ENCODE data around the gene KLHL33. TPM values are rescaled to one million over a fixed set of nuclear protein-coding genes. Genes with fewer than 3 reads are reported as not detected.

The KLHL33 gene, protein sequence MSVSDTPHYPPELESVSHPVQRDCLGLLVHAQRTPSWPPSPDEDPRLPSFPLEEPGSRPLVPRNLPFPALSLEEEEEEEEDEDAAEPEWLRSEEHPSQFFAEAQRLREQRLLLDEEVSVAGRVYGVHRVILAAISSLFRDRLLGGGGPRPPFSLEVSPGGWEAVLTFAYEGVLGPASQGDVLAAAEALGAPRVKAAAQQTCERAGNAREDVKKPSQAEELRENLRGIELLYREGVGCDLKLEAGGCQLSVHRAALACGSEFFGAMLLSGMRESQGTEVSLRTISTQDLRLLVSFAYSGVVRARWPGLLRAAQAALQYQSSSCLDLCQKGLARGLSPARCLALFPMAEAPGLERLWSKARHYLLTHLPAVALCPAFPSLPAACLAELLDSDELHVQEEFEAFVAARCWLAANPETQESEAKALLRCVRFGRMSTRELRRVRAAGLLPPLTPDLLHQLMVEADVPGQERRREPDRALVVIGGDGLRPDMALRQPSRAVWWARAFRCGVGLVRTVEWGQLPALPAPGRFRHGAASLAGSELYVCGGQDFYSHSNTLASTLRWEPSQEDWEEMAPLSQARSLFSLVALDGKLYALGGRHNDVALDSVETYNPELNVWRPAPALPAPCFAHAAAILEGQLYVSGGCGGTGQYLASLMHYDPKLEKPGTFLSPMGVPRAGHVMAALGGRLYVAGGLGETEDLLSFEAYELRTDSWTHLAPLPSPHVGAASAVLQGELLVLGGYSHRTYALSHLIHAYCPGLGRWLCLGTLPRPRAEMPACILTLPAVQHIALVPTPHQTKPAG
- total RNA-seq, result 0.04 and 0.05 TPM in 2 replicates
- long read RNA-seq, result 0 reads

DNA sequence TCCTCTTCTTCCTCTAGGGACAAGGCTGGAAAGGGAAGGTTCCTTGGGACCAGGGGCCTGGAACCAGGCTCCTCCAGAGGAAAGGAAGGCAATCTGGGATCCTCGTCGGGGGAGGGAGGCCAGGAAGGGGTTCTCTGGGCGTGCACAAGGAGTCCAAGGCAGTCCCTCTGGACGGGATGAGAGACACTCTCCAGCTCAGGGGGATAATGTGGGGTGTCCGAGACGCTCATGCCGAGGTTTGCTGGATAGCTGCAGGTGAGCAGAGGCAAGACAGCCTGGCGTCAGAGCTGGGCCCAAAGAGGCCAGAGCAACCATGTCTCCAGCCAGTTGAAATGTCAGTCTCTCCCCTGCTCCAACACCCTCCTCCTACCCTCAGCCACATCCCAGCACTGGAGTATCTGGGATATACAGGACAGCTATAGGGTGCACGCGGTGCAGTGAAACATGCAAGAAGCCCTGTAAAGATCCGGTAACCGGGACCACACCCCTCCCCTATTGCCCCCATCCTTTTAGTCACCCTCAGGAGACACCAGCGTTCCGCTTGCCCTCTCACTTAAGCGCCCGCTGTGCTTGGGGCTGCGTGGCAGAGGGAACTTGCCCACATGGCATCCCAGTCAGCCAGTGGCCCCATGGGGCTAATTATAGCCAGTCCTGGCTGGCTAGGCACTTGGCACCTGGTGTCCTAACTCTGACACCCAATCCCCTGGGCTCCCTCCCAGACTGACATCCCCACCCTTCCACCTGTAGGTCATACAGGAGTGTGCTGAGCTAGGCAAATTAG is at the start of gene KLHL33:
Gene KLHL33, minus strand, starts transcription at position 585 of the 781 bp plus-strand sequence. Its CDS starts 355 bp downstream, at position 230.
- no peak within 1 kb of the TSS for H3K27ac Mint-ChIP-seq
- H3K27me3 Mint-ChIP-seq, result peaks cover 15% of the 10 kb centered on the region

GRCh38 chr14:20482382-20482781 is 46.4 kb upstream of the KLHL33 start:
- TF ChIP-seq, protein P1, sequence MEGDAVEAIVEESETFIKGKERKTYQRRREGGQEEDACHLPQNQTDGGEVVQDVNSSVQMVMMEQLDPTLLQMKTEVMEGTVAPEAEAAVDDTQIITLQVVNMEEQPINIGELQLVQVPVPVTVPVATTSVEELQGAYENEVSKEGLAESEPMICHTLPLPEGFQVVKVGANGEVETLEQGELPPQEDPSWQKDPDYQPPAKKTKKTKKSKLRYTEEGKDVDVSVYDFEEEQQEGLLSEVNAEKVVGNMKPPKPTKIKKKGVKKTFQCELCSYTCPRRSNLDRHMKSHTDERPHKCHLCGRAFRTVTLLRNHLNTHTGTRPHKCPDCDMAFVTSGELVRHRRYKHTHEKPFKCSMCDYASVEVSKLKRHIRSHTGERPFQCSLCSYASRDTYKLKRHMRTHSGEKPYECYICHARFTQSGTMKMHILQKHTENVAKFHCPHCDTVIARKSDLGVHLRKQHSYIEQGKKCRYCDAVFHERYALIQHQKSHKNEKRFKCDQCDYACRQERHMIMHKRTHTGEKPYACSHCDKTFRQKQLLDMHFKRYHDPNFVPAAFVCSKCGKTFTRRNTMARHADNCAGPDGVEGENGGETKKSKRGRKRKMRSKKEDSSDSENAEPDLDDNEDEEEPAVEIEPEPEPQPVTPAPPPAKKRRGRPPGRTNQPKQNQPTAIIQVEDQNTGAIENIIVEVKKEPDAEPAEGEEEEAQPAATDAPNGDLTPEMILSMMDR (IDR thresholded peaks at IDR 0.05; ENCODE audit: unreplicated experiment), result no peak
- no peak for DNase-seq (ENCODE audit: low spot score, unreplicated experiment)
- peaks cover 3% of the 10 kb centered on the region for H3K36me3 Mint-ChIP-seq (ENCODE audit: insufficient read depth)
- H3K27ac Mint-ChIP-seq, result no peak overlapping the region
- no peak overlapping the region for H3K4me3 Mint-ChIP-seq (ENCODE audit: low read depth)
- peaks cover 25% of the 10 kb centered on the region for H3K4me1 Mint-ChIP-seq (ENCODE audit: low read depth)
- H3K27me3 Mint-ChIP-seq, result no peaks in the 10 kb centered on the region
- no peaks in the 10 kb centered on the region for H3K9me3 Mint-ChIP-seq (ENCODE audit: low read depth)

More for the DNA sequence above, at the start of gene KLHL33:
- TF ChIP-seq, protein P1 (IDR thresholded peaks at IDR 0.05; ENCODE audit: unreplicated experiment), result no peak
- DNase-seq (ENCODE audit: low spot score, unreplicated experiment), result no peak
- Mint-ChIP-seq H3K4me1 (ENCODE audit: low read depth) (no peaks in the 10 kb centered on the region), H3K9me3 (ENCODE audit: low read depth) (no peaks in the 10 kb centered on the region), H3K36me3 (ENCODE audit: insufficient read depth) (no peaks in the 10 kb centered on the region), H3K4me3 (ENCODE audit: low read depth) (no peak within 1 kb of the TSS)

DNA sequence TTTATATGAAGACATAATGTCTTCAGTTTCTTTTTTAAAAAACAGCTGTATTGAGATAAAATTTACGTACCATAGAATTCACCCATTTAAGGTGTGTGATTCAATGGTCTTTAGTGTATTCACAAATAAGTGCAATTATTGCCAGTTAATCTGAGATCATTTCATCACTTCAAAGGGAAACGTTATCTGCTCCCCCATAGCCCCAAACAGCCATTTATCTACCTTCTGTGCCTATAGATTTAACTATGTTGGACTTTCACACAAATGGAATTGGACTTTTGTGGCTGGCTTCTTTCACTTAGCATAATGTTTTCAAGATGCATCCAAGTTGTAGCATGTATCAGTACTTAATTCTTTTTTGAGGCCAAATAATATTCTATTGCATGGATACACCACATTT is 42.9 kb upstream of the KLHL33 start:
- no peak overlapping the region for H3K27ac Mint-ChIP-seq
- H3K4me1 Mint-ChIP-seq (ENCODE audit: low read depth), result peaks cover 19% of the 10 kb centered on the region
- H3K4me3 Mint-ChIP-seq (ENCODE audit: low read depth), result no peak overlapping the region
- no peaks in the 10 kb centered on the region for H3K27me3 Mint-ChIP-seq
- TF ChIP-seq, protein P1 (IDR thresholded peaks at IDR 0.05; ENCODE audit: unreplicated experiment), result no peak
- peaks cover 30% of the 10 kb centered on the region for H3K36me3 Mint-ChIP-seq (ENCODE audit: insufficient read depth)
- no peaks in the 10 kb centered on the region for H3K9me3 Mint-ChIP-seq (ENCODE audit: low read depth)
- no peak for DNase-seq (ENCODE audit: low spot score, unreplicated experiment)

DNA sequence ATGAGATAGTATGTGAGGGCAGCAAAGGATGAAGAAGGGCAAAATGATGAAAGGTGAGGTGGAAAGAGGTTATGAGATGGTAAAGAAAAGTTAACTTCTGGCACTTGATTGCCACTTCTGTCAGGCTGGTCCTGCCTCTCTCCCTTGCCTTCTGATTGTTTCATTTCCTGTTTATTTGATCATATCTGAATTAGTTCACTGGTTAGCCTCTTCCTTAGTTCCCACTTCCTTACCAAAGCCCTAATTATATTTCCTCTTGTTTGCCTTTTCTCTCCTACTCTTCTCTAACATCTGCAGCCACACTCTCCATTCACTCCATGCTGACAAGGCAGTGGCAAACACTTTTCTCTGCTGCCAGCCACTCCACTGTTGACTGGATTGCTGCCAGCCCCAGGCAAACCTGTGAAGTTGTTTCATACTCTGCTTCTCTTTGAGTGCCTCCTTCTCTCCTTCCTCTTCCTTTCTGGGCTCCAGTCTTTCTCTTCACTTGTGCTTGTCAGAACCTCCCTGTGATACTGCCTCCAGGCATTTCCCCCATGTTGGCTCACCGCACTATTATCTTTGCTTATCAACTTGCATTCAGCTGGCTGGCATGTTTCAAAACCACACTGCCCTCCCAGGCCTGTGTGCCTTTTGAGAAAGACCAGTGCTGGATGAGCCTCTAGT is 41.4 kb upstream of the KLHL33 start:
- TF ChIP-seq, protein P1 (IDR thresholded peaks at IDR 0.05; ENCODE audit: unreplicated experiment), result no peak
- Mint-ChIP-seq H3K27ac (no peak overlapping the region), H3K9me3 (ENCODE audit: low read depth) (no peaks in the 10 kb centered on the region), H3K4me1 (ENCODE audit: low read depth) (peaks cover 9% of the 10 kb centered on the region), H3K27me3 (no peaks in the 10 kb centered on the region), H3K4me3 (ENCODE audit: low read depth) (no peak overlapping the region), H3K36me3 (ENCODE audit: insufficient read depth) (peaks cover 33% of the 10 kb centered on the region)
- DNase-seq (ENCODE audit: low spot score, unreplicated experiment), result no peak
